Islet precursor cell (in vitro differentiated cells): Measurements from ENCODE around the gene FBXO9.

ENCODE experiments used
- DNase-seq: peaks from one replicate; pipeline ENCODE4 v3.0.0-alpha.2; 2018

FBXO9 gene

GRCh38 chr6:53065266-53066076 lies at the start of gene FBXO9:
Gene FBXO9 (plus strand): TSS chr6:53065404. CDS start chr6:53065790, 386 bp downstream.
- DNase-seq, result peak; percentile 84

DNA sequence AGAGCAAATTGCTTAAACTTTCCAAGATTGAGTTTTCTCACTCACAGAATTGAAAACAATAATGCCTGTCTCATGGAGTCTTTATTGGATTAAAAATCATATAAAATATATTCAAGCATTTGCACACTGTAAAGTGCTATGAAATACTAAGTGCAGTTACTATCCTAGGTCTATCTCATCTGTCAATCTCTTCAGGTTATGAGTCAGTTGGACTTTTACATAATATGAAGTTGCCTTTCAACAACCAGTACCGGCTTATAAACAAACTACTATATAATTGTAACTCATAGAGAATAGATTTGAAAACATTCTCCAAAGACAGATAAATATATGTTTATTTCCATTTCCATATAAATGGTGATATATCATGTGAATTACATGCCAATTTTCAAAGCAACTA lies 49.7 kb upstream of the FBXO9 start:
- DNase-seq, result no peak

GRCh38 chr6:53018446-53018845 lies 46.8 kb upstream of the FBXO9 start:
- no peak for DNase-seq

DNA sequence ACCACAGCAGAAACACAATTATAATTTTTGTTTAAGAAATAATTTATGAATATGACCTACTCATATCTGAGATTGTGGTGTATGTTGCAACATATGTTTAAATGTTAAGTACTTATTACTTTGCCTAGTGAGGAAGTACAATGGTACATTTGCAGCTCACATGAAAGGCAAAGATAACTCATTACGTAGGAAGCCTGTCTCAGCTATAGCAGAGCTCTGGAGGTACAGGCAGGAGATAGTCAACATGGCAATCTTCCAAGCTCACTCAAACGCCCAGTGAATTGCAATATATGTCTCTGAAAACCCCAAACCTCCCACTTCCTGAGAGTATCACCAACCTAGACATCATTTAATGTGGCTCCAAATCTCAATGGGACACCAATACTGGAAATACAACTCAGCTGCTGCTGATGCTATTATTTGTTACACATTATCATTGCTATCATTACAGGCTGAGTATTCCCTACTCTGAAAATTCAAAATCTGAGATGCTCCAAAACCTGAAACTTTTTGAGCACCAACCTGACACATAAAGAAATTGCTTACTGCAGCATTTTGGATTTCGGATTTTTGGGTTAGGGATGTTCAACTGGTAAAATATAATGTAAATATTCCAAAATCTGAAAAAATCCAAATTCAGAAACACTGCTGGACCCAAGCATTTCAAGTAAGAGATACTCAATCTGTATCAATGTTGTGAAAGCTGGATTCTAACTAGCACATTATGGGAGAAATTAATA lies 45.0 kb upstream of the FBXO9 start:
- no peak for DNase-seq

DNA sequence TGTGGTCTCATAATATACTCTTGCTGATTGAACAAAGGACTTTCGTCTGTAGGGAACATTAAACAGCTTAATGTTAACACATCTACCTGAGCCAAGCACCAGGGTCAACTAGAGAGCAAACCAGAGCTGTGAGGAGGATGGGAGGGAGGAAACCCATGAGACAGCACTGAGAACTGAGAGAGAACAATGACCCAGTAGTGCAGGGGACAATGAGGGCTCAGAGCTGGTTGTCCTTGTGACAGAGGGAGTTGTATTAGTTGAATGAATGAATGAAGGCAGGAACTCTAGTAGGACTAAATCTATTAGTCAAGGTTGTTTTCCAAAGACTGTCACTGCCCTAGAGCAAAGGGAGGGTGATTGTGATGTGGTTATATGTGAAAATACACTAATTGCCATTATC lies 41.9 kb upstream of the FBXO9 start:
- no peak for DNase-seq

DNA sequence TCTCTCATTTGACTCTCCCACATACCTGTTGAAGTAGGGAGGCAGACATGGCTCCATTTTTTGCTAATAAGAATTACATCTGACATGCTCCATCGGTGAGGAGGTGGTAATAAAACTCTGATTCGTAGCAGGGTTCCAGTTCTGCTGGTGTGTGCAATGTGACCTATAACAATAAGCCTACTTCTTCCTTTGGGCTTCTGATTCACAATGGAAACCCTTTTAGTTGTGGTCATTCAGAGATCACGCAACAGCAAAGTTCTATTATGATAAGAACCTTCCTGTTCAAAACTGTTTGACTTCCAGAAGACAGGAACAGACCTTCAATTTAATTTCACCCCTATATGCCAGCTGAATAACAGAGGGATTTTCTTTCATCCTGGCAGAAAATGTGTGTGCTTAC lies 38.7 kb upstream of the FBXO9 start:
- no peak for DNase-seq

DNA sequence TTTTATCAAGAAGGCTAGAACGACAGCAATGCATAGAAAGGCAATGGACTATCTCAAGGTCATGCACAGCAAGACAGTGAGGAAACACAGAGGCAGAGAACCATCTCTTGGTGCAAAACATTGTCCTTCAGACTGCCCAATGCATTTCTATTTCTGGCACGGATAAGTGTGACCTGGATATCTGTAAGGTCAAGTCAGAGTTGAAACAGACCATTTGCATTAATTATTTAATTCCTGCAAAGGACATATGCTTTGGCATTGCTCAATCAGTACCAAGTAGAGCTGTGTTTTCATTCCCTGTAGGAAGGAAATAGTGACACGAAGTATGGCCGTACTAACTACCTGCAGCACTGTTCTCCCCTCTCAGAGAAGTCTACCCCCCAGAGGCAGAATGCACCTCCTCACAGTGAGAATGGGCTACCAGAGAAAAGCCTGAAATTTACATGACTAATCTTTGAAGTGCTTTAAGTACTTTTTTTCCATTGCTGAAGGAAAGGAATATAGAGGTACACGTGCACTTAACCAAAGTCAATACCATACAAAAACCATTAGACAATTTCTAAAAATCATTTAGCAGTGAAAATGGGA lies 38.0 kb upstream of the FBXO9 start:
- no peak for DNase-seq

- DNase-seq, result no peak
Observed at GRCh38 chr6:53028467-53028866, 36.7 kb upstream of the FBXO9 start.

GRCh38 chr6:53029257-53029656 lies 35.9 kb upstream of the FBXO9 start:
- no peak for DNase-seq

DNA sequence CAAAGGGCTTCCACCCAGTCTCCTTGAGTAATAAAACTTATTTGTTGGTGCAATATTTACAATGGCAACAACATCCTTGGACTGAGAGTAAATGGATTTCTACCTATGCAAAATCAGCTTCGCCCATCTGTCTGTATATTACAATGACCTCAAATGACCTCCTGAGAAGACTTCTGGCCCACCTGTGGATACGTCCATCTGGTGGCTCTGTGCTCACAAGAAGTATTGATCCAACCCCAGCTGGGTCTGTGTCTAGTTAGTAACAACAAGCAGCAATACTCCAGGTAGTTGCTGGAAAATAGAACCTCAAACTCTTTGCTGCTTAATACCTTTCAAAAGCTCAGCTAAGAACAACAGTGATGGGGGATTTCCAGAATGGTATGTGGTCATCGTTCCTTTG lies 35.4 kb upstream of the FBXO9 start:
- DNase-seq, result no peak

GRCh38 chr6:53031281-53031680 lies 33.9 kb upstream of the FBXO9 start:
- DNase-seq, result no peak

GRCh38 chr6:53032849-53033248 lies 32.4 kb upstream of the FBXO9 start:
- no peak for DNase-seq

- DNase-seq, result no peak
Observed at GRCh38 chr6:53033764-53034163, 31.4 kb upstream of the FBXO9 start.

DNA sequence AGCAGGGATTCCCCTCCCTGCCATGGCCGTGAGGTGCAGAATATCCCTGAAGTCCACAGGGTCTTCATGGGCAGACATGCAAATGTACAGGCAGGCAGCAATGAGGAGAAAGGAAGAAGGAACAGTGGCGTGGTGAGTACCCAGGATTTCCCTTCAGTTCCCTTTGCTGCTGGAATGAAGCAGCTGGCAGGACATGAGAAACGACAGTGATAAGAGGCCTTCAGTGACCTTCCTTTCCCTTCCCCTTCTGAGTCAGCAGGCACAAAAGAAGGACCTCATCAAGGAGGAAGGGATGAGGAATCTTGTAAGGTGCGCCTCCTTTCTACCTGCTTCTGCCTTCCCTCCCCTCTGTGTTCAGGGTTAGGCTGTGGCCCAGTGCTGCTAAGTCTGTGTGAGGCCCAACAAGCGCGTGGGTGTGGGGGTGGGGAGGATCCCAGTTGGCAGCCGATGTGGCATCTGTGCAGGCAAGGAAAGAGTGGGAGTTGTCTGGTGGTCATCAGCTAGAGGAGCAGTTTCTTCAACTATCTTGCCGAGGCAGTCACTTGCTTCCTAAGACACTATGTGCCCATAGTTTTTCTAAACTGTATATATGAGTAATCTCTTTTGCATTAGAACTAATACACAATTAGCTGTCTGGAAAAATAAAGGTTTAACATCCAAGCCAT lies 29.5 kb upstream of the FBXO9 start:
- DNase-seq, result no peak

DNA sequence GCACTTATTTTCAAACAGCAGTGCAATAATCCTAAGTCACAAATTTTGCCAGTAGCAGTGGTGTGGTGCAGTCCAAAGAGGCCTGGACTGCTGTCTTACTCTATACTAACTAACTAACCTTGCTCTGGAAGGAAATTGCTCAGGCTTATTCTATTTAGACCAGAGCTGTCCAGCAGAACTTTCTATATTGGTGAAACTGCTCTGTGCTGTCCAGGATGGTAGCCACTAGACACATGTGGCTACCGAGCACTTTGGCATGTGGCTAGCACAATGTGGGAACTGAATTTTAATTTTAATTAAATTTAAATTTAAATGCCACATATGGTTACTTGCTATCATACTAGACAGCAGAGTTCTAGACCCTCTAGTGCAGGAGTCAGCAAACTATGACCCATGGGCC lies 27.1 kb upstream of the FBXO9 start:
- DNase-seq, result no peak

GRCh38 chr6:53038596-53038995 lies 26.6 kb upstream of the FBXO9 start:
- no peak for DNase-seq

GRCh38 chr6:53041356-53041755 lies 23.8 kb upstream of the FBXO9 start:
- DNase-seq, result no peak

- no peak for DNase-seq
Observed at GRCh38 chr6:53042112-53042511, 23.1 kb upstream of the FBXO9 start.

GRCh38 chr6:53043581-53043980 lies 21.6 kb upstream of the FBXO9 start:
- DNase-seq, result no peak

GRCh38 chr6:53044071-53044470 lies 21.1 kb upstream of the FBXO9 start:
- DNase-seq, result peak; percentile 83

DNA sequence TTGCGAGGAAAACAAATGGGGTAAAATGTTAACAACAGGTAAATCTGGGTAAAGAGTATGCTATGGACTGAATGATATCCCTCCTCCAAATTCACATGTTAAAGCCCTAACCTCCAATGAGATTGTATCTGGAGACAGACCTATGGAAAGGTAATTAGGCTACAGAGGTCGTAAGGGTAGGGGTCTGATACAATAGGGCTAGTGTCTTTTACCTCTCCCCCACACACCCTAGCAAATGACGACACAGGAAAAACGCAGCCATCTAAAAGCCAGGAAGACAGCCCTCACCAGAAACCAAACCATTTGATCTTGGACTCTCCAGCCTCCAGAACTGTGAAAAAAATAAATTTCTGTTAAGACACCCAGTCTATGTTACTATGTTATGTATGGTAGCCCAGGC lies 20.6 kb upstream of the FBXO9 start:
- DNase-seq, result peak; percentile 63

DNA sequence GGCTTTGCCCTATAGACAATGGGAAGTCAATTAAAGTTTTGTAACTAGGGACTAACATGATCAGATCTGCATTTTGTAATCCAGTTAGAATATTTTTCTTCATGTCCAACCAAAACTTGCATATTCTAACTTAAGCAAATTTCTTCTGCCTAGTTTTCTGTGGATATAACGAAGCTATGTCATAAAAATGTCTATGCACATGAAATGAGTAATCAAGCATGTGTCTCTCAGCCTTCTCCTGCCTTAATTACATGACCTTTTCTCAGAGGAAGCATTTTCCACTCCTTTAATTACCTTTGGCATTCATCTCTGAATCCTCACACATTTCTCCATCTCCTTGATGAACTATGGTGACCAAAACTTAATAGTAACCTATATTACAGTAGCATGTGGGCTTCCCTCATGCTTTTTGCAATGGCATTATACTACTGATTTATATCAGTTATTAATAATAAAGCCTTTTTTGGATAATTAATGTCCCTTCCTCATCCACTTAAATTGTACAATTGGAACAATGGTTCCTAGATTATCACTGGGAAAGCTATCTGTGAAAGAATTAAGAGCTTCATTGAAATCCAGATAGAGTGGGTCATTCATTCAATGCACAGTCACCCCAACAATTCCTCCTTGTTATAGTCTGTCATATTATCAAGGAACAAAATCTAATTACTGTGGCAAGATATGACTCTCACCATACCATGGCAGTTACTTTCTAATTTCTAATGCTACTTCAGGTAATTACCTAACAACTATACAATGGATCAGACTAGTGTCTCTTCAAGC lies 19.1 kb upstream of the FBXO9 start:
- DNase-seq, result no peak
